A172 (cell line): Measurements from ENCODE around the gene LAMP1. TPM values are rescaled to one million over a fixed set of nuclear protein-coding genes. Genes with fewer than 3 reads are reported as not detected.

Source experiments
- total RNA-seq: library from RNA; depleted of rRNA; stranded (reverse); fragments of >200 nt; shearing (Covaris generic); gene quantifications from 2 replicates; pipeline ENCODE4 v1.2.3, GENCODE V29; 2014; rRNA removed

Gene LAMP1
- total RNA-seq, 1 experiment from 2014 or later: 285 TPM

Other genes with a start within 250 kb of the LAMP1 start
- 0.05 TPM in 1 of 2 replicates, not detected in the other for gene F7, start 191.4 kb upstream of the LAMP1 start, total RNA-seq
- 0.29 and 0.36 TPM in 2 replicates for gene F10, start 174.4 kb upstream of the LAMP1 start, total RNA-seq
- not detected in 2 replicates for gene PROZ, start 138.6 kb upstream of the LAMP1 start, total RNA-seq
- 215 and 265 TPM in 2 replicates for gene PCID2, start 88.6 kb upstream of the LAMP1 start, total RNA-seq
- gene CUL4A, start 87.6 kb upstream of the LAMP1 start, total RNA-seq: 142 and 154 TPM in 2 replicates
- gene GRTP1, start 66.9 kb downstream of the LAMP1 start, total RNA-seq: not detected in 2 replicates
- gene ADPRHL1, start 156.2 kb downstream of the LAMP1 start, total RNA-seq: 0.96 and 2.1 TPM in 2 replicates
- 14.0 and 18.6 TPM in 2 replicates for gene DCUN1D2, start 193.5 kb downstream of the LAMP1 start, total RNA-seq